ENCODE data around the gene ANKRD16.
"Not testable (repeated sequence)": the region's sequence is repeated elsewhere in the genome, so short reads cannot be mapped to it uniquely, and the experiment has no call there.

- TF ChIP-seq, protein P1, sequence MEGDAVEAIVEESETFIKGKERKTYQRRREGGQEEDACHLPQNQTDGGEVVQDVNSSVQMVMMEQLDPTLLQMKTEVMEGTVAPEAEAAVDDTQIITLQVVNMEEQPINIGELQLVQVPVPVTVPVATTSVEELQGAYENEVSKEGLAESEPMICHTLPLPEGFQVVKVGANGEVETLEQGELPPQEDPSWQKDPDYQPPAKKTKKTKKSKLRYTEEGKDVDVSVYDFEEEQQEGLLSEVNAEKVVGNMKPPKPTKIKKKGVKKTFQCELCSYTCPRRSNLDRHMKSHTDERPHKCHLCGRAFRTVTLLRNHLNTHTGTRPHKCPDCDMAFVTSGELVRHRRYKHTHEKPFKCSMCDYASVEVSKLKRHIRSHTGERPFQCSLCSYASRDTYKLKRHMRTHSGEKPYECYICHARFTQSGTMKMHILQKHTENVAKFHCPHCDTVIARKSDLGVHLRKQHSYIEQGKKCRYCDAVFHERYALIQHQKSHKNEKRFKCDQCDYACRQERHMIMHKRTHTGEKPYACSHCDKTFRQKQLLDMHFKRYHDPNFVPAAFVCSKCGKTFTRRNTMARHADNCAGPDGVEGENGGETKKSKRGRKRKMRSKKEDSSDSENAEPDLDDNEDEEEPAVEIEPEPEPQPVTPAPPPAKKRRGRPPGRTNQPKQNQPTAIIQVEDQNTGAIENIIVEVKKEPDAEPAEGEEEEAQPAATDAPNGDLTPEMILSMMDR (IDR thresholded peaks at IDR 0.05; ENCODE audit: low read depth, low read length), result not testable (repeated sequence)
- TF ChIP-seq POLR2A (IDR thresholded peaks at IDR 0.05; ENCODE audit: extremely low read depth, insufficient read length); MYC (IDR thresholded peaks at IDR 0.05; ENCODE audit: low read depth, low read length): not testable (repeated sequence)
Observed at GRCh38 chr10:5866451-5867081, 23.1 kb downstream of the ANKRD16 start.
